ENCODE results near the gene MPRIP.

The MPRIP gene

GRCh38 chr17:17167986-17168385 is 125.7 kb downstream of the MPRIP start:
- TF ChIP-seq CTCF (IDR thresholded peaks at IDR 0.05; ENCODE audit: low read depth, low read length, missing control alignments), result no peak
- Histone ChIP-seq H3K4me3 (ENCODE audit: low read depth, low read length) (no peak overlapping the region), H3K27me3 (replicated peaks) (no peaks in the 10 kb centered on the region), H3K36me3 (replicated peaks) (peaks cover 80% of the 10 kb centered on the region), H3K27ac (no peak overlapping the region)
- in situ Hi-C loops (cut with HindIII; ENCODE audit: low pct_ligation_motif_present, low sequenced_read_pairs), result no loop called here
- DNase-seq, result no peak

GRCh38 chr17:17168401-17168800 is 126.1 kb downstream of the MPRIP start:
- no peak for DNase-seq
- Histone ChIP-seq H3K27me3 (replicated peaks) (no peaks in the 10 kb centered on the region), H3K36me3 (replicated peaks) (peaks cover 79% of the 10 kb centered on the region), H3K27ac (no peak overlapping the region), H3K4me3 (ENCODE audit: low read depth, low read length) (no peak overlapping the region)
- no peak for TF ChIP-seq CTCF (IDR thresholded peaks at IDR 0.05; ENCODE audit: low read depth, low read length, missing control alignments)
- in situ Hi-C loops (cut with HindIII; ENCODE audit: low pct_ligation_motif_present, low sequenced_read_pairs), result no loop called here

- no peak for TF ChIP-seq CTCF (IDR thresholded peaks at IDR 0.05; ENCODE audit: low read depth, low read length, missing control alignments)
- DNase-seq, result no peak
- in situ Hi-C loops (cut with HindIII; ENCODE audit: low pct_ligation_motif_present, low sequenced_read_pairs), result no loop called here
- Histone ChIP-seq H3K4me3 (ENCODE audit: low read depth, low read length) (no peak overlapping the region), H3K27ac (no peak overlapping the region), H3K36me3 (replicated peaks) (peaks cover 80% of the 10 kb centered on the region), H3K27me3 (replicated peaks) (no peaks in the 10 kb centered on the region)
These were observed 127.1 kb downstream of the MPRIP start for GRCh38 chr17:17169396-17169795.

- in situ Hi-C loops (cut with HindIII; ENCODE audit: low pct_ligation_motif_present, low sequenced_read_pairs), result no loop called here
- Histone ChIP-seq H3K4me3 (ENCODE audit: low read depth, low read length) (no peak overlapping the region), H3K27ac (no peak overlapping the region), H3K27me3 (replicated peaks) (no peaks in the 10 kb centered on the region), H3K36me3 (replicated peaks) (peaks cover 78% of the 10 kb centered on the region)
- no peak for TF ChIP-seq CTCF (IDR thresholded peaks at IDR 0.05; ENCODE audit: low read depth, low read length, missing control alignments)
- no peak for DNase-seq
These were observed 128.2 kb downstream of the MPRIP start for GRCh38 chr17:17170346-17170985.

- no peak for DNase-seq
- peaks cover 78% of the 10 kb centered on the region for H3K36me3 ChIP-seq (replicated peaks)
- no peak overlapping the region for H3K27ac ChIP-seq
- in situ Hi-C loops (cut with HindIII; ENCODE audit: low pct_ligation_motif_present, low sequenced_read_pairs), result no loop called here
- H3K27me3 ChIP-seq (replicated peaks), result no peaks in the 10 kb centered on the region
- no peak overlapping the region for H3K4me3 ChIP-seq (ENCODE audit: low read depth, low read length)
- no peak for TF ChIP-seq CTCF (IDR thresholded peaks at IDR 0.05; ENCODE audit: low read depth, low read length, missing control alignments)
These were observed 128.9 kb downstream of the MPRIP start for GRCh38 chr17:17171186-17171585.
